HG03025 (cell line): ENCODE data around the gene TTC1.
"Not testable (repeated sequence)": the region's sequence is repeated elsewhere in the genome, so short reads cannot be mapped to it uniquely, and the experiment has no call there.

Experiments used
- ATAC-seq: cut with Tn5 transposase; IDR thresholded peaks from one replicate; pipeline ENCODE4 v1.9.1; 2021; ENCODE audit warnings: mild to moderate bottlenecking, moderate library complexity; ENCODE audit not compliant: unreplicated experiment, low FRiP score

Gene TTC1

GRCh38 chr5:160008877-160009590 is at the start of gene TTC1:
Gene TTC1 (plus strand): TSS chr5:160009139. CDS start chr5:160010529, 1,390 bp downstream.
- peak; percentile 98 for ATAC-seq

- ATAC-seq: no peak
Observed at GRCh38 chr5:159961176-159962160, 47.5 kb upstream of the TTC1 start.

GRCh38 chr5:159962214-159962613 is 46.7 kb upstream of the TTC1 start:
- ATAC-seq: no peak

GRCh38 chr5:159963935-159964334 is 45.0 kb upstream of the TTC1 start:
- no peak for ATAC-seq

- no peak for ATAC-seq
Observed at GRCh38 chr5:159965031-159965837, 43.7 kb upstream of the TTC1 start.

- not testable (repeated sequence) for ATAC-seq
Observed at GRCh38 chr5:159965838-159966128, 43.2 kb upstream of the TTC1 start.

- ATAC-seq: no peak
Observed at GRCh38 chr5:159969966-159970365, 39.0 kb upstream of the TTC1 start.

- no peak for ATAC-seq
Observed at GRCh38 chr5:159971038-159971437, 37.9 kb upstream of the TTC1 start.

GRCh38 chr5:159971514-159971913 is 37.4 kb upstream of the TTC1 start:
- no peak for ATAC-seq

GRCh38 chr5:159971931-159972461 is 36.9 kb upstream of the TTC1 start:
- no peak for ATAC-seq

GRCh38 chr5:159972538-159973362 is 36.2 kb upstream of the TTC1 start:
- no peak for ATAC-seq

- ATAC-seq: no peak
Observed at GRCh38 chr5:159975462-159976019, 33.4 kb upstream of the TTC1 start.

GRCh38 chr5:159976921-159977320 is 32.0 kb upstream of the TTC1 start:
- ATAC-seq: no peak

GRCh38 chr5:159978358-159978757 is 30.6 kb upstream of the TTC1 start:
- ATAC-seq: no peak

GRCh38 chr5:159982421-159983173 is 26.3 kb upstream of the TTC1 start:
- no peak for ATAC-seq

GRCh38 chr5:159987031-159987674 is 21.8 kb upstream of the TTC1 start:
- peak; percentile 90 for ATAC-seq

GRCh38 chr5:159990506-159990905 is 18.4 kb upstream of the TTC1 start:
- ATAC-seq: no peak

GRCh38 chr5:159992566-159992965 is 16.4 kb upstream of the TTC1 start:
- no peak for ATAC-seq
